Spleen (tissue), 7 donors: ENCODE measurements around the gene TBC1D2.

ENCODE experiments used
- POLR2A ChIP-seq, 3 donors: fragments of 450-650 bp; IDR thresholded peaks; one replicate each; pipeline ENCODE4 v1.5.1; 2017; ENCODE audit warnings: antibody characterized with exemption in 3 of 3, mild to moderate bottlenecking in 1 of 3
- TF ChIP-seq, protein P1 (sequence below), 11 experiments: fragments of 200-600 bp in 7 of 11; fragments of 450-650 bp in 4 of 11; sonication (generic) in 4 of 11; IDR thresholded peaks in 8 of 11; conservative IDR thresholded peaks in 3 of 11; 1 replicate in 7 of 11; 2 replicates in 4 of 11; pipeline versions ENCODE4 v1.4.0 to v1.8.0; 2016 to 2021; ENCODE audit warnings: antibody characterized with exemption in 11 of 11, inconsistent platforms in 4 of 11, mild to moderate bottlenecking in 1 of 11
- donor health status: DM: no; HTN: no; CAD: no; lungs with moderate emphysema.
- donor health status: DM: no; HTN: no; CAD: no.
- donor health status: DM: no; HTN: no; CAD: no.

DNA sequence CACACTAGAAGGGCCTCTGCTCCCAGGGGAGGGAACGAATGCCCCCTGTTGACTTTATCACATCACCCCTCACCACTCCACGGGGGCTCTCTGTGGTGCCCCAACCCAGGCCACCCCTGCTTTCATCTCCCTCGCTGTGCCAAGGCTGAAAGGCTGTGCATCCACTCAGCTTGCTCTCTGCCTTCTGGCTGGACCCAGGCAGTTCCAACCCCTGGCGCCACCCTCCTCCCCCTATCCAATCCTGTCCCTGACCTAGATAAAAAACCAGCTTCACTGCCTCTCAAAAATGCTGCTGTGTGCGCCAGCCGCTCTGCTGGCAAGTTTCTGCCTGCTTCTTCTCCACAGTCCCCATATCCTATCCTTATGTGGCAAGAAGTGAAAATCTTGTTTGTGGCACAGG, 40.6 kb downstream of the TBC1D2 start:
- TF ChIP-seq, protein P1, sequence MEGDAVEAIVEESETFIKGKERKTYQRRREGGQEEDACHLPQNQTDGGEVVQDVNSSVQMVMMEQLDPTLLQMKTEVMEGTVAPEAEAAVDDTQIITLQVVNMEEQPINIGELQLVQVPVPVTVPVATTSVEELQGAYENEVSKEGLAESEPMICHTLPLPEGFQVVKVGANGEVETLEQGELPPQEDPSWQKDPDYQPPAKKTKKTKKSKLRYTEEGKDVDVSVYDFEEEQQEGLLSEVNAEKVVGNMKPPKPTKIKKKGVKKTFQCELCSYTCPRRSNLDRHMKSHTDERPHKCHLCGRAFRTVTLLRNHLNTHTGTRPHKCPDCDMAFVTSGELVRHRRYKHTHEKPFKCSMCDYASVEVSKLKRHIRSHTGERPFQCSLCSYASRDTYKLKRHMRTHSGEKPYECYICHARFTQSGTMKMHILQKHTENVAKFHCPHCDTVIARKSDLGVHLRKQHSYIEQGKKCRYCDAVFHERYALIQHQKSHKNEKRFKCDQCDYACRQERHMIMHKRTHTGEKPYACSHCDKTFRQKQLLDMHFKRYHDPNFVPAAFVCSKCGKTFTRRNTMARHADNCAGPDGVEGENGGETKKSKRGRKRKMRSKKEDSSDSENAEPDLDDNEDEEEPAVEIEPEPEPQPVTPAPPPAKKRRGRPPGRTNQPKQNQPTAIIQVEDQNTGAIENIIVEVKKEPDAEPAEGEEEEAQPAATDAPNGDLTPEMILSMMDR (IDR thresholded peaks at IDR 0.05 in 8 of 11, conservative IDR thresholded peaks at IDR 0.05 in 3 of 11): no peak
- TF ChIP-seq POLR2A (IDR thresholded peaks at IDR 0.05): no peak
